Fibroblast of skin of abdomen (primary cell): ENCODE results near the gene IL17A.
"Not testable (repeated sequence)": the region's sequence is repeated elsewhere in the genome, so short reads cannot be mapped to it uniquely, and the experiment has no call there.

Experiments used
- DNase-seq: peaks from one replicate; pipeline ENCODE4 v3.0.0-alpha.2; 2013

Gene IL17A

GRCh38 chr6:52164319-52165094 is 21.7 kb upstream of the IL17A start:
- DNase-seq: no peak

- no peak for DNase-seq
Observed at GRCh38 chr6:52167267-52167666, 18.9 kb upstream of the IL17A start.

GRCh38 chr6:52168351-52168750 is 17.8 kb upstream of the IL17A start:
- DNase-seq: not testable (repeated sequence)

- DNase-seq: no peak
Observed at GRCh38 chr6:52174118-52174517, 12.1 kb upstream of the IL17A start.

GRCh38 chr6:52176550-52176949 is 9.6 kb upstream of the IL17A start:
- DNase-seq: no peak

- no peak for DNase-seq
Observed at GRCh38 chr6:52177961-52178360, 8.2 kb upstream of the IL17A start.

- DNase-seq: no peak
Observed at GRCh38 chr6:52180787-52181558, 5.2 kb upstream of the IL17A start.

- DNase-seq: no peak
Observed at GRCh38 chr6:52183131-52183713, 3.0 kb upstream of the IL17A start.

GRCh38 chr6:52186480-52186879 is 305 bp downstream of the IL17A start:
- DNase-seq: no peak

- no peak for DNase-seq
Observed at GRCh38 chr6:52187098-52187497, 923 bp downstream of the IL17A start.

- no peak for DNase-seq
Observed at GRCh38 chr6:52189974-52190373, 3.8 kb downstream of the IL17A start.

- no peak for DNase-seq
Observed at GRCh38 chr6:52190409-52190808, 4.2 kb downstream of the IL17A start.

- no peak for DNase-seq
Observed at GRCh38 chr6:52191824-52192223, 5.6 kb downstream of the IL17A start.

- no peak for DNase-seq
Observed at GRCh38 chr6:52195886-52196285, 9.7 kb downstream of the IL17A start.

GRCh38 chr6:52200088-52200487 is 13.9 kb downstream of the IL17A start:
- not testable (repeated sequence) for DNase-seq

GRCh38 chr6:52201046-52201445 is 14.9 kb downstream of the IL17A start:
- DNase-seq: no peak

- DNase-seq: no peak
Observed at GRCh38 chr6:52201493-52201892, 15.3 kb downstream of the IL17A start.

- DNase-seq: no peak
Observed at GRCh38 chr6:52207066-52207465, 20.9 kb downstream of the IL17A start.

GRCh38 chr6:52208612-52209011 is 22.4 kb downstream of the IL17A start:
- DNase-seq: no peak

- DNase-seq: no peak
Observed at GRCh38 chr6:52209770-52210169, 23.6 kb downstream of the IL17A start.

- no peak for DNase-seq
Observed at GRCh38 chr6:52210227-52210626, 24.1 kb downstream of the IL17A start.

GRCh38 chr6:52213127-52213526 is 27.0 kb downstream of the IL17A start:
- DNase-seq: no peak

GRCh38 chr6:52215787-52216186 is 29.6 kb downstream of the IL17A start:
- no peak for DNase-seq
